GM15510 (cell line): ENCODE measurements around the gene HPS1.

Source experiments
- POLR2A ChIP-seq: IDR thresholded peaks from 3 replicates; pipeline ENCODE4 v1.6.1; 2011; ENCODE audit warnings: borderline replicate concordance; ENCODE audit not compliant: insufficient read length; ENCODE audit errors: extremely low read depth

Gene HPS1

DNA sequence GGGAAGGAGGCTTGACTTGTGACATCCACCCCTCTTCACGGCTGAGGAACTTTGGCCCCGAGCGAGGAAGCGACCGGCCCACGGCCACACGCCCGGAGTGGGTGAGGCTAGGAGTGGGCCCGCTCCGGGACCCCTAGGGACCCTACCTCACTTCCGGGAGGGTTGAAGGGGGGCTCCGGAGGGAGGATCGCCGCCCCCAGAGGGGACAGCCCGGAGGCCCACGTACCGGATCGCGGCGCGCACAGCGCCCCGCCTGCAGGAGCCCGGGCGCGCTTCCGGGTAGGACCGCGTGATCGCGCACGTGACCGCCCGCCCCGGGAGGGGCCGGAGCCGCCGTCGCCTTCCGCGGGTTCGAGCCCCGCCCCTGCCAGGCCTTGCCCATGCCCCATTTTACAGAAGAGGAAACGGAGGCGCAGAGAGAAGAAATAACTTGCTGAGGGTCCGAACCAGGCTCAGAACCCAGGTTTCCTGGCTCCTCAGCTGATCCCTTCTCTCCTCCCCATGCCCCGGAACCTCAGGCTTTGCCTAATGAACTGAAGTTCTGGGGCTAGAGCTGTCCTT is at the start of gene HPS1:
TSS of gene HPS1 (minus strand) at position 275 of the 561 bp plus-strand sequence. CDS start 3,695 bp downstream, outside the sequence.
- peak; percentile 96 for TF ChIP-seq POLR2A

DNA sequence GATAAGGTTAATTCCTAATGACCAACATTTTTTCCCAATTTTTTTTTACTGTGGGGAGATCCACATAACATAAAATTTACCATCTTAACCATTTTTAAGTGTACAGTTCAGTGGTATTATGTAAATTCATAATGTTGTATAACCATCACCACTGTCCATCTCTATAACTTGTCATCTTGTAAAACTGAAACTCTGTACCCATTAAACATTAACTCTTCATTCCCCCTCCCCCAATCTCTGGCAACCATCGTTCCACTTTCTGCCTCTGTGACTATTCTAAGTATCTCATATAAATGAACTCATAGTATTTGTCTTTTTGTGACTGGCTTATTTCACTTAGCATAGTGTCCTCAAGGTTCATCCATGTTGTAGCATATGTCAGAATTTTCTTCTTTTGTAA is 46.0 kb upstream of the HPS1 start:
- TF ChIP-seq POLR2A = no peak

DNA sequence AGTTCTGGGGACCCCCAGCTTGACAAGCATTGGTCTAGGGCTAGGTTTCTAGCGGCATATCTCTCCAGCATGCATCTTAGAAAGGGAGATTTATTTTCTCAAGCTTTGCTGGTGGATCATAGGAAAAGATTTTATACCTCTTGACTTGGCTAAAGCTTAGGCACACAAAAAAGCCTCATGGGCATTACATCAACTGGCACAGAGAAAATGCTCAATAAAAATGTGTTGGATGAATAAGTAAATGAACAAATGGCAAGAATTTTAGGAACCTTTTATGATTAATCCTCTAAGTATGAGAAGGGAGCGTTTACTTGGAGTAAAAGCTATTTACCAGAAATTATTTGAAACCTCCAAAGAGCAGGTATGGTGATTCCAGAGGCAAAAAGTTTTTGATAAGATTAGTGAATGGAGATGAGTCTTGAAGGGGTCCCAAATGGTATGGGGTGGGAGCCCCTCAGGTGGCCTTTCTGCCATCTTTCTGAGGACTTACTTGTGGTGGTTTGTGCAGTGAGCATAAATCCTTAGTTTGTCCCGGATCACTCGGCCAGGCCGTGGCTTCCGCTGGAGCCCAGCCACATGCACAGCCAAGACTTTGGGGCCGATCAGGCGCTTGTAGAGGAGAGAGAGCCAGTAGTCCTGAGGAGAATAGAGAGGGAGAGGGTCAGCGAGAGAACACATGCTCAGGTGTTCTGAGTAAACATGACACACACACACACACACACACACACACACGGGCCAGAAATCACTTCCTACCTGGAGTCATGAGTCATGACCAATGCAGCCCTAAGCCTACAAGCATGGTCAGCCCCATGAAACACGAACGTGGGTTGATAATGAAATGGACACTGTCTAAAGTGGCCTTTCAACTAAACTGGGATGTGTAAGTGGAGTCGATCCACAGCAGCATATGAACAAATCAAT is 43.1 kb upstream of the HPS1 start:
- TF ChIP-seq POLR2A = no peak

DNA sequence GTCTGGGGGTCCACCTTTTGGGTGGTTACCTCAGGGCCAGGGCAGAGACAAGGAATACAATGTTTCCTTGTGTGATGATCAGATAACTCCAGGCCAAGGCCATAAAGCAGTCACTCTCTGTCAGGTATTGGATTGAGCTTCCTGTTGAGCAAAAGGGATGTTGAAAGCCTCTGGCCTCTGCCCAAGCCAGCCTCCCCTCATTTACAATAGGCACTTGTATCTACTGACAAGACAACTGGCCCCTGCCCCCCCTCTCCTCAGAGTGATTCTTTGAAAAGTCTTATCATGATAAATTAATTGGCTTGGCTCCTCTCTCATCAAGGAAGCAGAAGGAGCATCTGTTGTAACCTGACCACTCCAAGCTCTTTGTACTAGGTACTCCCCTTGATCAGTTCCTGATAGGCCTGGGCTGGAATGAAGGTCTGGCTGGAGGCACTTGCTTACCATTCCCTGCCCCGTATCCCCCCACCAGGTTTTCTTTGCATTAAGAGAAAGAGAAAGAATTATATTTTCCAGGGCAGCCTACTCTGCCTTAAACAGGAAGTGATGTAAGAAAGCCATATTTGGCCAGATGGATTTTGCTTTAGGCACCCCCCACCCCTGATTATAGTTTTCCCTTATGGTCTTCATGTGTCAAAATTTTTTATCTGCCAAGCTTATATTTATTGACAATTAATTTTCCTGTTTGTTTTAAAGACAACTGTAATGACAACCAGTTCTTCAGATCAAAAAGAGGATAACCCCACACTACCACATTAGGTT is 42.1 kb upstream of the HPS1 start:
- TF ChIP-seq POLR2A = no peak

GRCh38 chr10:98487649-98488048 is 40.9 kb upstream of the HPS1 start:
- TF ChIP-seq POLR2A = no peak

DNA sequence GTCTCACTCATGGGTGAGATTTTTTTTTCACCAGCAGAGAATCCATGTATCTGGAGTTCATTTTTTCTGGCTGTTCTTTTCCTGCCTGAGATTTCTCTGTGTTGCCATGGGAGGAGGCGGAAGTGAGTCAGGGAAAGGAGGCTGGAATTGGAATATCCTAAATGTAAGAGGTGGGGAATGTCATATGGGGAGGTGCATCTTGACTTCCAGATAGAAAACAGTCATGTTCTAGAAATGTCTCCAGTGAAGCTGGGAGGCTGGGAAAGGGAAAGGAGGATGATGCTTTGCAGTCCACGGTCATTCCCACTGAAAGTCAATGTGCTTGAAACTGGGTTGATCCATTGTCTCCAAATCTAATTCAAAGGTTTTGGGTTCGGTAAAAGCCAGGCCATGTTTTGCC is 39.7 kb upstream of the HPS1 start:
- no peak for TF ChIP-seq POLR2A

GRCh38 chr10:98485959-98486358 is 39.2 kb upstream of the HPS1 start:
- TF ChIP-seq POLR2A = no peak

- TF ChIP-seq POLR2A = no peak
Observed at GRCh38 chr10:98483658-98484057, 36.9 kb upstream of the HPS1 start.

DNA sequence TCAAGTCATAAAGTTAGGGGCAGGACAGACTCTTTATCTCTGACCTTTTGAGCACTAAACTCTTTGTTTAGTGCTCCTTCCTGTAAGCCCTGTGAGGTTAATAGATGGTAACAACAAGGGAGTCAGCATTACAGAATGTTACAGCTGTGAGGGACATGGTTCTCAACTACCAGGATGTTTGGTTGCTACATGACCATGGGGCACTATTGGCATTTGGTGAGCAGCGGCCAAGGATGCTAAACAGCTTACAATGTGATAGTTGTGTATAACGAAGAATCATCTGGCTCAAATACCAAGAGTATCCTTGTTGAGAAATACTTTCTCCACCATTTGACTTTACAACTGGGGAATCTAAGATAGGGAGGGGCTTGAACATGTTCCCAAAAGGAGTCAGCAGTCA is 35.4 kb upstream of the HPS1 start:
- no peak for TF ChIP-seq POLR2A

DNA sequence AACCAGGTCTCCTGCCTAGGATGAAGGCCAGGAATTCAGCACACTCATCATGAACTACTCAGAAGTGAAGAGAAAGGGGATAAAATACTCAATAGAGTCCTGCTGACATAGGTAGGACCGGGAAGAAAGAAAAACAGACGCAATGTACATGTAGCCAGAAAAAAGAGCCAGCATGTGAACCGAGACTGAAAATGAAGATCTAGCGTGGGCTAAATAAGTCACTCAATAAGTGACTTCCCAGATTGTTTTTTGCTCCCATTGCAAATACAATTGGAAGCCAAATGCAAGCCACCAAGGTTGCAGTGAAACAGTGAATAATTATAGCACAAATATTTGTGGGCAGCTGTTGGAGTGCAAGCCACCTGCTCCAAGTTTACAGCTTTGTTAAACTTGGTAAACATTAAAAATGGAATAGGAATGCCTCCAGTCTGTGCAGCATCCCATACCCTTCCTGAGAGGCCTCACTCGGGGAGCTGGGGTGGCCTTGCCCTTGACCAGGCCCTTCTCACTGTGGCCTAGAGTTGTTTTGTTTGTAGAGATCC is 34.7 kb upstream of the HPS1 start:
- no peak for TF ChIP-seq POLR2A

- no peak for TF ChIP-seq POLR2A
Observed at GRCh38 chr10:98478430-98479222, 31.9 kb upstream of the HPS1 start.

GRCh38 chr10:98477861-98478260 is 31.1 kb upstream of the HPS1 start:
- no peak for TF ChIP-seq POLR2A

GRCh38 chr10:98474628-98475027 is 27.9 kb upstream of the HPS1 start:
- TF ChIP-seq POLR2A = no peak

- TF ChIP-seq POLR2A = no peak
Observed at GRCh38 chr10:98472196-98472595, 25.5 kb upstream of the HPS1 start.
